ENCODE results near the gene CEP295NL.
"Not testable (repeated sequence)": the region's sequence is repeated elsewhere in the genome, so short reads cannot be mapped to it uniquely, and the experiment has no call there.

Gene CEP295NL

GRCh38 chr17:78925662-78926555, 22.9 kb upstream of the CEP295NL start:
- no peak for DNase-seq

- peak; percentile 70 to 85 for DNase-seq
These were observed 22.2 kb upstream of the CEP295NL start, which contains the start of gene TIMP2 for GRCh38 chr17:78925234-78925633. Gene TIMP2, minus strand, starts transcription at chr17:78925387. Its CDS starts 299 bp downstream, at chr17:78925088.

GRCh38 chr17:78924481-78925151, 21.6 kb upstream of the CEP295NL start:
- no peak for DNase-seq

GRCh38 chr17:78923660-78924453, 20.9 kb upstream of the CEP295NL start:
- DNase-seq, result peak; percentile 65 to 77

- no peak for DNase-seq
These were observed 20.0 kb upstream of the CEP295NL start for GRCh38 chr17:78922816-78923498.

GRCh38 chr17:78921437-78921971, 18.5 kb upstream of the CEP295NL start:
- DNase-seq, result no peak

GRCh38 chr17:78920528-78920927, 17.5 kb upstream of the CEP295NL start:
- DNase-seq, result no peak

GRCh38 chr17:78919861-78920450, 17.0 kb upstream of the CEP295NL start:
- DNase-seq, result no peak

- DNase-seq, result no peak
These were observed 16.0 kb upstream of the CEP295NL start for GRCh38 chr17:78918979-78919378.

GRCh38 chr17:78917451-78918275, 14.7 kb upstream of the CEP295NL start:
- no peak for DNase-seq

- DNase-seq, result peak in 1 of 2 donors; percentile 50
These were observed 13.1 kb upstream of the CEP295NL start for GRCh38 chr17:78915872-78916632.

- no peak for DNase-seq
These were observed 10.1 kb upstream of the CEP295NL start for GRCh38 chr17:78913115-78913514.

- no peak for DNase-seq
These were observed 9.1 kb upstream of the CEP295NL start for GRCh38 chr17:78912082-78912481.

- DNase-seq, result not testable (repeated sequence)
These were observed 8.5 kb upstream of the CEP295NL start for GRCh38 chr17:78911543-78911942.

GRCh38 chr17:78910497-78911284, 7.7 kb upstream of the CEP295NL start:
- DNase-seq, result peak in 1 of 2 donors; percentile 50

GRCh38 chr17:78908426-78908825, 5.4 kb upstream of the CEP295NL start:
- DNase-seq, result no peak

- DNase-seq, result no peak
These were observed 2.5 kb upstream of the CEP295NL start for GRCh38 chr17:78905541-78905940.

GRCh38 chr17:78905116-78905515, 2.1 kb upstream of the CEP295NL start:
- DNase-seq, result no peak

GRCh38 chr17:78904371-78904770, 1.4 kb upstream of the CEP295NL start:
- DNase-seq, result no peak

Measured in CD4-positive, alpha-beta T cell treated with Interleukin-4 for 1 hour (primary cell).